Measurements from ENCODE around the gene OSBPL10. TPM values are rescaled to one million over a fixed set of nuclear protein-coding genes. Genes with fewer than 3 reads are reported as not detected.

OSBPL10 gene
- polyA plus RNA-seq, 1 donor from 2014 or later = 2.0 TPM

GRCh38 chr3:31908391-31909097, 72.5 kb downstream of the OSBPL10 start:
- Histone ChIP-seq H3F3A (ENCODE audit: insufficient read depth, low read length, poor library complexity, severe bottlenecking) (no peaks in the 10 kb centered on the region), H3K9me2 (ENCODE audit: insufficient read depth, low read length) (no peaks in the 10 kb centered on the region), H3K4me3 (ENCODE audit: low read length) (no peak overlapping the region), H3K27ac (ENCODE audit: low read length) (no peak overlapping the region), H3K79me2 (replicated peaks; ENCODE audit: insufficient read depth, low read length) (no peaks in the 10 kb centered on the region), H2AFZ (ENCODE audit: low read depth, low read length) (no peak overlapping the region), H3K9ac (ENCODE audit: low read length) (no peak overlapping the region), H3K4me2 (ENCODE audit: low read length) (no peak overlapping the region), H3K9me3 (ENCODE audit: low read length) (no peaks in the 10 kb centered on the region), H3K36me3 (ENCODE audit: insufficient read depth, low read length) (no peaks in the 10 kb centered on the region), H4K20me1 (ENCODE audit: insufficient read depth) (no peaks in the 10 kb centered on the region), H3K27me3 (ENCODE audit: insufficient read depth, low read depth, low read length) (no peaks in the 10 kb centered on the region)
- TF ChIP-seq SMC3 (conservative IDR thresholded peaks at IDR 0.05; ENCODE audit: poor library complexity) (no peak), EZH2 (IDR thresholded peaks at IDR 0.05; ENCODE audit: borderline replicate concordance, insufficient read depth, low read length, poor library complexity, severe bottlenecking) (no peak), EP300 (conservative IDR thresholded peaks at IDR 0.05; ENCODE audit: poor library complexity, severe bottlenecking) (no peak), RAD21 (conservative IDR thresholded peaks at IDR 0.05) (no peak)
- TF ChIP-seq, protein P1, sequence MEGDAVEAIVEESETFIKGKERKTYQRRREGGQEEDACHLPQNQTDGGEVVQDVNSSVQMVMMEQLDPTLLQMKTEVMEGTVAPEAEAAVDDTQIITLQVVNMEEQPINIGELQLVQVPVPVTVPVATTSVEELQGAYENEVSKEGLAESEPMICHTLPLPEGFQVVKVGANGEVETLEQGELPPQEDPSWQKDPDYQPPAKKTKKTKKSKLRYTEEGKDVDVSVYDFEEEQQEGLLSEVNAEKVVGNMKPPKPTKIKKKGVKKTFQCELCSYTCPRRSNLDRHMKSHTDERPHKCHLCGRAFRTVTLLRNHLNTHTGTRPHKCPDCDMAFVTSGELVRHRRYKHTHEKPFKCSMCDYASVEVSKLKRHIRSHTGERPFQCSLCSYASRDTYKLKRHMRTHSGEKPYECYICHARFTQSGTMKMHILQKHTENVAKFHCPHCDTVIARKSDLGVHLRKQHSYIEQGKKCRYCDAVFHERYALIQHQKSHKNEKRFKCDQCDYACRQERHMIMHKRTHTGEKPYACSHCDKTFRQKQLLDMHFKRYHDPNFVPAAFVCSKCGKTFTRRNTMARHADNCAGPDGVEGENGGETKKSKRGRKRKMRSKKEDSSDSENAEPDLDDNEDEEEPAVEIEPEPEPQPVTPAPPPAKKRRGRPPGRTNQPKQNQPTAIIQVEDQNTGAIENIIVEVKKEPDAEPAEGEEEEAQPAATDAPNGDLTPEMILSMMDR (IDR thresholded peaks at IDR 0.05; ENCODE audit: poor library complexity, severe bottlenecking) = no peak
- TF ChIP-seq, protein P2, sequence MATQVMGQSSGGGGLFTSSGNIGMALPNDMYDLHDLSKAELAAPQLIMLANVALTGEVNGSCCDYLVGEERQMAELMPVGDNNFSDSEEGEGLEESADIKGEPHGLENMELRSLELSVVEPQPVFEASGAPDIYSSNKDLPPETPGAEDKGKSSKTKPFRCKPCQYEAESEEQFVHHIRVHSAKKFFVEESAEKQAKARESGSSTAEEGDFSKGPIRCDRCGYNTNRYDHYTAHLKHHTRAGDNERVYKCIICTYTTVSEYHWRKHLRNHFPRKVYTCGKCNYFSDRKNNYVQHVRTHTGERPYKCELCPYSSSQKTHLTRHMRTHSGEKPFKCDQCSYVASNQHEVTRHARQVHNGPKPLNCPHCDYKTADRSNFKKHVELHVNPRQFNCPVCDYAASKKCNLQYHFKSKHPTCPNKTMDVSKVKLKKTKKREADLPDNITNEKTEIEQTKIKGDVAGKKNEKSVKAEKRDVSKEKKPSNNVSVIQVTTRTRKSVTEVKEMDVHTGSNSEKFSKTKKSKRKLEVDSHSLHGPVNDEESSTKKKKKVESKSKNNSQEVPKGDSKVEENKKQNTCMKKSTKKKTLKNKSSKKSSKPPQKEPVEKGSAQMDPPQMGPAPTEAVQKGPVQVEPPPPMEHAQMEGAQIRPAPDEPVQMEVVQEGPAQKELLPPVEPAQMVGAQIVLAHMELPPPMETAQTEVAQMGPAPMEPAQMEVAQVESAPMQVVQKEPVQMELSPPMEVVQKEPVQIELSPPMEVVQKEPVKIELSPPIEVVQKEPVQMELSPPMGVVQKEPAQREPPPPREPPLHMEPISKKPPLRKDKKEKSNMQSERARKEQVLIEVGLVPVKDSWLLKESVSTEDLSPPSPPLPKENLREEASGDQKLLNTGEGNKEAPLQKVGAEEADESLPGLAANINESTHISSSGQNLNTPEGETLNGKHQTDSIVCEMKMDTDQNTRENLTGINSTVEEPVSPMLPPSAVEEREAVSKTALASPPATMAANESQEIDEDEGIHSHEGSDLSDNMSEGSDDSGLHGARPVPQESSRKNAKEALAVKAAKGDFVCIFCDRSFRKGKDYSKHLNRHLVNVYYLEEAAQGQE (IDR thresholded peaks at IDR 0.05; ENCODE audit: borderline replicate concordance) = no peak

GRCh38 chr3:31906182-31906581, 74.9 kb downstream of the OSBPL10 start:
- Histone ChIP-seq H3F3A (ENCODE audit: insufficient read depth, low read length, poor library complexity, severe bottlenecking) (no peaks in the 10 kb centered on the region), H3K4me3 (ENCODE audit: low read length) (no peak overlapping the region), H3K4me2 (ENCODE audit: low read length) (no peak overlapping the region), H3K9ac (ENCODE audit: low read length) (no peak overlapping the region), H3K9me2 (ENCODE audit: insufficient read depth, low read length) (no peaks in the 10 kb centered on the region), H4K20me1 (ENCODE audit: insufficient read depth) (no peaks in the 10 kb centered on the region), H3K9me3 (ENCODE audit: low read length) (no peaks in the 10 kb centered on the region), H3K79me2 (replicated peaks; ENCODE audit: insufficient read depth, low read length) (no peaks in the 10 kb centered on the region), H3K36me3 (ENCODE audit: insufficient read depth, low read length) (no peaks in the 10 kb centered on the region), H2AFZ (ENCODE audit: low read depth, low read length) (no peak overlapping the region), H3K27me3 (ENCODE audit: insufficient read depth, low read depth, low read length) (no peaks in the 10 kb centered on the region), H3K27ac (ENCODE audit: low read length) (no peak overlapping the region)
- TF ChIP-seq TAF1 (IDR thresholded peaks at IDR 0.05; ENCODE audit: low read depth) = no peak
- no peak for TF ChIP-seq EZH2 (IDR thresholded peaks at IDR 0.05; ENCODE audit: borderline replicate concordance, insufficient read depth, low read length, poor library complexity, severe bottlenecking)
- TF ChIP-seq RAD21 (conservative IDR thresholded peaks at IDR 0.05) = no peak
- no peak for TF ChIP-seq POLR2AphosphoS5 (IDR thresholded peaks at IDR 0.05)
- TF ChIP-seq, protein P1 (IDR thresholded peaks at IDR 0.05; ENCODE audit: poor library complexity, severe bottlenecking) = no peak
- TF ChIP-seq EP300 (conservative IDR thresholded peaks at IDR 0.05; ENCODE audit: poor library complexity, severe bottlenecking) = no peak
- TF ChIP-seq, protein P2 (IDR thresholded peaks at IDR 0.05; ENCODE audit: borderline replicate concordance) = no peak
- TF ChIP-seq MXI1 (conservative IDR thresholded peaks at IDR 0.05; ENCODE audit: poor library complexity, severe bottlenecking) = no peak
- TF ChIP-seq SMC3 (conservative IDR thresholded peaks at IDR 0.05; ENCODE audit: poor library complexity) = no peak

Measured in neural cell (in vitro differentiated cells).